HCT116 (cell line): Measurements from ENCODE around the gene SUGCT. TPM values are rescaled to one million over a fixed set of nuclear protein-coding genes. Genes with fewer than 3 reads are reported as not detected.

Experiments
- ATAC-seq: fragments of 200-7000 bp; cut with Tn5 transposase; 2 replicates; pipeline ENCODE4 v1.9.1; 2020; ENCODE audit warnings: mild to moderate bottlenecking, moderate library complexity
- BruUV-seq: library from RNA; stranded (reverse); fragments of 400-500 nt; replicated peaks from 2 replicates; lab custom pipeline; 2021; lab: Mats Ljungman, UMichigan
- CTCF ChIA-PET: fragments of 300-600 bp; sonication (Branson Sonifier 250); formaldehyde crosslinking; loops from one replicate; lab custom pipeline; 2021; ENCODE audit warnings: antibody characterized with exemption; lab: Charles Lee
- POLR2A ChIA-PET: fragments of 300-600, 350-600 bp; sonication (Branson Sonifier 250); formaldehyde crosslinking; loops from one replicate; lab custom pipeline; 2021; ENCODE audit warnings: antibody characterized with exemption; lab: Charles Lee
- RAD21 ChIA-PET, 2 experiments: fragments of 300-600 bp; sonication (Branson Sonifier 250); formaldehyde crosslinking; loops; one replicate each; lab custom pipeline; 2023; ENCODE audit warnings: low total read pairs in 2 of 2; ENCODE audit not compliant: uncharacterized antibody in 2 of 2, unreplicated experiment in 2 of 2, low non-redundant PET in 1 of 2; lab: Charles Lee
- DNase-seq: peaks from one replicate; pipeline ENCODE4 v3.0.0-alpha.2; 2010; ENCODE audit warnings: low read depth, low spot score
- H2AFZ ChIP-seq: fragments of 200-600 bp; shearing (Covaris generic), sonication (generic); 2 replicates; pipeline ENCODE4 v1.6.1; 2017; ENCODE audit warnings: low read depth, mixed run types, mixed read lengths, antibody characterized with exemption, low read length; ENCODE audit not compliant: poor library complexity, severe bottlenecking
- H3K27ac ChIP-seq: 2 replicates; pipeline ENCODE4 v1.5.1; 2012; ENCODE audit warnings: low read depth, low read length
- H3K27me3 ChIP-seq: fragments of 200-600 bp; sonication (generic); 2 replicates; pipeline ENCODE4 v1.6.1; 2016; ENCODE audit warnings: mixed run types, low read length, mixed read lengths; ENCODE audit not compliant: insufficient read depth
- H3K36me3 ChIP-seq, 2 experiments: fragments of 200-500 bp in 1 of 2; fragments of 200-600 bp in 1 of 2; sonication (Bioruptor generic) in 1 of 2; sonication (generic) in 1 of 2; 2 replicates each; pipeline versions ENCODE4 v1.5.1 to v1.6.1; 2014 to 2016; ENCODE audit warnings: low read length in 2 of 2, inconsistent platforms in 1 of 2, mixed read lengths in 1 of 2, mixed run types in 1 of 2; ENCODE audit not compliant: insufficient read depth in 2 of 2, control insufficient read depth in 1 of 2
- H3K4me1 ChIP-seq, 2 experiments: fragments of 200-600 bp in 1 of 2; sonication (generic) in 1 of 2; 2 replicates each; pipeline versions ENCODE4 v1.5.1 to v1.6.1; 2012 to 2017; ENCODE audit warnings: low read length in 2 of 2, inconsistent platforms in 1 of 2, mild to moderate bottlenecking in 1 of 2, mixed read lengths in 1 of 2, mixed run types in 1 of 2, moderate library complexity in 1 of 2; ENCODE audit not compliant: insufficient read depth in 2 of 2, control insufficient read depth in 1 of 2
- H3K4me2 ChIP-seq: fragments of 200-600 bp; sonication (generic); 2 replicates; pipeline ENCODE4 v1.6.1; 2017; ENCODE audit warnings: mixed run types, low read length, mixed read lengths
- H3K4me3 ChIP-seq, 2 experiments: fragments of 200-600 bp in 1 of 2; sonication (generic) in 1 of 2; replicated peaks in 1 of 2; 2 replicates each; pipeline ENCODE4 v1.5.1; 2011 to 2016; ENCODE audit warnings: low read length in 2 of 2, control low read depth in 1 of 2, low read depth in 1 of 2, mild to moderate bottlenecking in 1 of 2, mixed read lengths in 1 of 2, mixed run types in 1 of 2
- H3K79me2 ChIP-seq: fragments of 200-600 bp; sonication (generic); 2 replicates; pipeline ENCODE4 v1.6.1; 2017; ENCODE audit warnings: mild to moderate bottlenecking, mixed run types, low read length, moderate library complexity, mixed read lengths; ENCODE audit not compliant: insufficient read depth
- H3K9ac ChIP-seq: fragments of 200-600 bp; sonication (generic); 2 replicates; pipeline ENCODE4 v1.6.1; 2016; ENCODE audit warnings: low read length, mixed read lengths
- H3K9me2 ChIP-seq: fragments of 200-600 bp; sonication (generic), shearing (Covaris generic); 2 replicates; pipeline ENCODE4 v1.6.1; 2017; ENCODE audit warnings: mixed run types, mild to moderate bottlenecking, moderate library complexity; ENCODE audit not compliant: insufficient read depth
- H3K9me3 ChIP-seq, 2 experiments: fragments of 200-500 bp in 1 of 2; fragments of 200-600 bp in 1 of 2; sonication (Bioruptor generic) in 1 of 2; sonication (generic) in 1 of 2; 2 replicates each; pipeline ENCODE4 v1.6.1; 2014 to 2017; ENCODE audit warnings: low read length in 2 of 2, mixed read lengths in 2 of 2, inconsistent platforms in 1 of 2, low read depth in 1 of 2, mild to moderate bottlenecking in 1 of 2, mixed run types in 1 of 2, moderate library complexity in 1 of 2; ENCODE audit not compliant: control insufficient read depth in 1 of 2, insufficient read depth in 1 of 2
- H4K20me1 ChIP-seq: fragments of 200-600 bp; sonication (generic), shearing (Covaris generic); 2 replicates; pipeline ENCODE4 v1.6.1; 2017; ENCODE audit warnings: mixed run types, mild to moderate bottlenecking, moderate library complexity; ENCODE audit not compliant: insufficient read depth
- CBX3 ChIP-seq: IDR thresholded peaks from 2 replicates; pipeline ENCODE4 v1.6.1; 2012; ENCODE audit warnings: low read depth
- CEBPB ChIP-seq: IDR thresholded peaks from 2 replicates; pipeline ENCODE4 v1.6.1; 2012; ENCODE audit warnings: low read depth
- ELF1 ChIP-seq: IDR thresholded peaks from 2 replicates; pipeline ENCODE4 v1.6.1; 2012; ENCODE audit warnings: low read depth, borderline replicate concordance
- EZH2phosphoT487 ChIP-seq: fragments of 200-600 bp; IDR thresholded peaks from 2 replicates; pipeline ENCODE4 v1.6.1; 2018; ENCODE audit warnings: antibody characterized with exemption, borderline replicate concordance
- POLR2AphosphoS5 ChIP-seq: IDR thresholded peaks from 2 replicates; pipeline ENCODE4 v1.6.1; 2011; ENCODE audit warnings: mild to moderate bottlenecking, low read depth, low read length, moderate library complexity
- REST ChIP-seq: IDR thresholded peaks from 2 replicates; pipeline ENCODE4 v1.6.1; 2012; ENCODE audit warnings: low read depth
- SIN3A ChIP-seq: IDR thresholded peaks from 2 replicates; pipeline ENCODE4 v1.6.1; 2012; ENCODE audit warnings: low read depth
- SP1 ChIP-seq: IDR thresholded peaks from 2 replicates; pipeline ENCODE4 v1.6.1; 2012; ENCODE audit warnings: low read depth
- TCF7L2 ChIP-seq: IDR thresholded peaks from 2 replicates; pipeline ENCODE4 v1.7.0; 2011; ENCODE audit warnings: borderline replicate concordance, inconsistent platforms; ENCODE audit not compliant: insufficient read depth, insufficient read length; ENCODE audit errors: extremely low read depth
- YY1 ChIP-seq: IDR thresholded peaks from 2 replicates; pipeline ENCODE4 v1.6.1; 2011; ENCODE audit warnings: low read length, low read depth, moderate library complexity, mild to moderate bottlenecking; ENCODE audit not compliant: insufficient replicate concordance; ENCODE audit errors: extremely low read depth
- ZFX ChIP-seq: fragments of 450-650 bp; IDR thresholded peaks from 2 replicates; pipeline ENCODE4 v1.6.1; 2017
- intact Hi-C: fragments of 100-400 bp; cut with micrococcal nuclease; formaldehyde crosslinking; loops from 2 replicates; pipeline ENCODE4 v1.10.0; 2022
- total RNA-seq: library from RNA; stranded (reverse); gene quantifications from one replicate; pipeline ENCODE4 v1.2.1, GENCODE V29; 2021; ENCODE audit not compliant: unreplicated experiment

The SUGCT gene
- total RNA-seq, 1 experiment from 2014 or later = 4.4 TPM

- no peak for TF ChIP-seq EZH2phosphoT487
- TF ChIP-seq SIN3A = no peak
- no peak for TF ChIP-seq SP1
- no peak for TF ChIP-seq POLR2AphosphoS5
- TF ChIP-seq ELF1 = no peak
- no peak for TF ChIP-seq YY1
- TF ChIP-seq CEBPB = no peak
- TF ChIP-seq TCF7L2 = no peak
- TF ChIP-seq REST = no peak
- TF ChIP-seq CBX3 = no peak
- TF ChIP-seq ZFX = no peak
- Histone ChIP-seq H3K4me2 (no peak overlapping the region), H3K4me3 (no peak overlapping the region), H3K9me2 (no peaks in the 10 kb centered on the region), H3K9me3 (no peaks in the 10 kb centered on the region), H3K9ac (no peak overlapping the region), H4K20me1 (no peaks in the 10 kb centered on the region), H3K36me3 (no peaks in the 10 kb centered on the region), H2AFZ (no peak overlapping the region), H3K27ac (no peak overlapping the region), H3K27me3 (no peaks in the 10 kb centered on the region), H3K79me2 (no peaks in the 10 kb centered on the region), H3K4me1 (no peaks in the 10 kb centered on the region)
- no peak for ATAC-seq
- CTCF ChIA-PET = interaction anchor here (1.3 kb wide), 1 partner anchor 10 kb away, joined by 3 read pairs; no protein-coding TSS in a partner anchor
- POLR2A ChIA-PET = no interaction called here
- RAD21 ChIA-PET = no interaction called here
- BruUV-seq = no TSS peak
- DNase-seq = no peak
- intact Hi-C loops = no loop called here
These were observed 78.5 kb downstream of the SUGCT start for GRCh38 chr7:40213291-40213690.
